Jurkat, Clone E6-1 (cell line): Measurements from ENCODE around the gene LRRC75B. TPM values are rescaled to one million over a fixed set of nuclear protein-coding genes. Genes with fewer than 3 reads are reported as not detected.
"Not testable (repeated sequence)": the region's sequence is repeated elsewhere in the genome, so short reads cannot be mapped to it uniquely, and the experiment has no call there.

Experiments
- DNase-seq: peaks from one replicate; pipeline ENCODE4 v3.0.0-alpha.2; 2011; ENCODE audit warnings: low read depth, low spot score
- H3K4me3 ChIP-seq: 2 replicates; pipeline ENCODE4 v1.5.1; 2011; ENCODE audit warnings: mild to moderate bottlenecking, low read length, control low read depth, moderate library complexity
- polyA plus RNA-seq: library from polyadenylated mRNA; unstranded; fragments of >200 nt; gene quantifications from one replicate; pipeline ENCODE4 v1.2.1, GENCODE V29; 2012; ENCODE audit warnings: missing spikeins; ENCODE audit not compliant: insufficient read length, insufficient read depth

LRRC75B gene, protein sequence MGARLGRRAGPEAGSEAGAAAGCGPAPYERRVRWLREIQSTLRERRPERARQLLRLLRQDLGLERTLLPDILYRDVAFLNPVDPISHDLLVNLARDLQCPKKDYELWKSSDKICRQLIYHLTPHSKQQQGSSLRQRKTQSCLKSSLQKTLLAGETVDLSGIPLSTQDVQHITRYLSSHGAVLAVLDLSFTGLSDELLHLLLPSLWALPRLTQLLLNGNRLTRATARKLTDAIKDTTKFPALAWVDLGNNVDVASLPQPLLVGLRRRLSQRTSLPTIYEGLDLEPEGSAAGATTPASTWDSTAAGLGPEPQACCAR
- not detected for polyA plus RNA-seq

DNA sequence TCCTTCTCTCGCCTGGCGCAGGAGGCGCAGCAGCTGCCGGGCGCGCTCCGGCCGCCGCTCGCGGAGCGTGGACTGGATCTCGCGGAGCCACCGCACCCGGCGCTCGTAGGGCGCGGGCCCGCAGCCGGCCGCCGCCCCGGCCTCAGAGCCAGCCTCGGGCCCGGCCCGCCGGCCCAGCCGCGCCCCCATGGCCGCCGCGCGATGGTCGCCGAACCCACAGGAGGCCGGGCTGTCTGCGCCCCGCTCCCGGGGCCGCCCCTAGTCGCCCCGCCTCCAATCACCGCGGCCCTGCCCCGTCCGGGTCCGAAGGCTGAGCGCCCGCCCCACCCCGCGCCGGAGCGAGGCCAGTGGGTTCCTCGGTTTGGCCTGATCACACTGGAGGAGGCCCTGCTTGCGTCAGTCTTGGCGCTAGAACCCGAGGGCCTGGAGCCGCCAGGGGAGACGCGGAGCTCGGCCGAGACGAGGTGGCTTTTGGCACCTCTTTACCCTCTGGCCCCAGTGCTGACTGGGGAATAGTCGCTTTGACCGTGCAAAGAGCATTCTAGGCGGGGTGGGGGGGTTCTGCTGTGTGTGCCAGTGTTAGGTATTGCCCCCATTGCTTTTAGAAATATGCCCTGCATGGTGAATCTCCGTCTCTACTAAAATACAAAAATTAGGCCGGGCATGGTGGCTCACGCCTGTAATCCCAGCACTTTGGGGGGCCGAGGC, at the start of gene LRRC75B:
LRRC75B (minus strand) TSS at position 223 of the 708 bp plus-strand sequence; CDS start at position 189, 34 bp downstream.
- H3K4me3 ChIP-seq: no peak within 1 kb of the TSS
- no peak for DNase-seq

DNA sequence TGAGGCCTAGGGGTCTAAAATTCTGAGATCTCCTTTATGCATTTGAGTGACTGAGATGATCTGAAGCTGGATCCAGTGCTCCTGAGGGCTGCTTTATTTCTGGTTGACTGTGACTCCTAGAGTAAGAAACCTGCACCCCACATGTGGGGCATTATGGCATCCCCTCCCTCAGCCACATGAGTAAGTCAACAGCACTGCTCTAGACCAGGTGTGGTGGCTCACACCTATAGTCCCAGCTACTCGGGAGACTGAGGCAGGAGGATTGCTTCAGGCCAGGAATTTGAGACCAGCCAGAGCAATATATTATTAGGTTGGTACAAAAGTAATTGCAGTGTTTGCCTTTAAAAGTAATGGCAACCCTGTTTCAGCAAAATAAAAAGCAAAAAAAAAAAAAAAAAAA, 49.4 kb upstream of the LRRC75B start:
- not testable (repeated sequence) for DNase-seq, H3K4me3 ChIP-seq

- not testable (repeated sequence) for H3K4me3 ChIP-seq, DNase-seq
Measured at GRCh38 chr22:24636513-24636912, 43.6 kb upstream of the LRRC75B start.

GRCh38 chr22:24634776-24635389, 42.0 kb upstream of the LRRC75B start:
- peak; percentile 57 for DNase-seq

DNA sequence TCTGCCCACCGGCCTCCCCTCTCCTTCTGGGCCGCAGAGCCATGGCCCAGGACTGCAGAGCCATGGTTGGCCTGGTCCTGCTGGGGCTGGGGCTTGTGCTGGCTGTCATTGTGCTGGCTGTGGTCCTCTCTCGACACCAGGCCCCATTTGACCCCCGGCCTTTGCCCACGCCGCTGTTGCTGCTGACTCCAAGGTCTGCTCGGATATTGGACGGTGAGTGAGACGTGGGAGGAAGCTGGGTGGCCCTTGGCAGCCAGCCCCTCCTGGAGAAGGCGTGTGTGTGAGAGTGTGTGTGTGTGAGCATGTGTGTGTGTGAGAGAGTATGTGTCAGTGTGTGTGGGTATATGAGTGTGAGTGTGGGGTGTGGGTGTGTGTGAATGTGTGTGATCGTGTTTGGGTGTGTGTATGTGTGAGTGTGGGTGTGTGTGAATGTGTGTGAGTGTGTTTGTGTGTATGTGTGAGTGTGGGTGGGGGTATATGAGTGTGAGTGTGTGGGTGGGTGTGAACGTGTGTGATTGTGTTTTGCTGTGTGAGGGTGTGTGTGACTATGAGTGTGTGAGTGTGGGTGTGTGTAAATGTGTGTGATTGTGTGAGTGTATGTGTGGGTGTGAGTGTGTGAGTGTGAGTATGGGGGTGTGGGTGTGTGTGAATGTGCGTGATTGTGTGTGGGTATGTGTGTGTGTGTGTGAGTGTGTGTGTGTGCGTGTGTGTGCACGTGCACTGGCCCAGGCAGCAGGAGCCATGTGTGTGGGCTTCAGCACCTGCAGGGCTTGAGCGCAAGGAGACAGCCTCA, 40.6 kb upstream of the LRRC75B start:
- not testable (repeated sequence) for DNase-seq, H3K4me3 ChIP-seq

More at GRCh38 chr22:24634776-24635389, 42.0 kb upstream of the LRRC75B start:
- H3K4me3 ChIP-seq: not testable (repeated sequence)

DNA sequence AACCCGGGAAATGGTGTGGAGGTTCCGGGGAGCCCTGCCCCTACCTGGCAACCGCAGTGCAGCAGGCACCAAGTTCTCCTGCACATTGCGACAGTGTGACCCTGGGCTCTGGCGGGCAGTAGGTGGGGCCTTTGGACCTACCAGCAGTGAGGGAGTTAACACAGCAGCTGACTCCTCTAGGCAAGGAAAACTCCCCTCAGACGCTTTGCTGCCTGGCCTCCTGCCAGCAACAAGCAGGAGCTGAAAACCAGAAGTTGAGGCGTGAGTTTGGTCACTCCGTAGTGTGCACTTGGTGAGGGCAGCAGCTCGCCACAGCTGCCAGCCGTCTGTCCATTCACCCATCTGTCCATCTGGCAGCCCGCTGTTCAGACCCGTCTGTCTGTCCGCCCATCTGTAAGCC, 39.8 kb upstream of the LRRC75B start:
- H3K4me3 ChIP-seq, DNase-seq: not testable (repeated sequence)

- not testable (repeated sequence) for H3K4me3 ChIP-seq, DNase-seq
Measured at GRCh38 chr22:24631430-24632122, 38.7 kb upstream of the LRRC75B start.

GRCh38 chr22:24630812-24631427, 38.0 kb upstream of the LRRC75B start:
- not testable (repeated sequence) for DNase-seq, H3K4me3 ChIP-seq

DNA sequence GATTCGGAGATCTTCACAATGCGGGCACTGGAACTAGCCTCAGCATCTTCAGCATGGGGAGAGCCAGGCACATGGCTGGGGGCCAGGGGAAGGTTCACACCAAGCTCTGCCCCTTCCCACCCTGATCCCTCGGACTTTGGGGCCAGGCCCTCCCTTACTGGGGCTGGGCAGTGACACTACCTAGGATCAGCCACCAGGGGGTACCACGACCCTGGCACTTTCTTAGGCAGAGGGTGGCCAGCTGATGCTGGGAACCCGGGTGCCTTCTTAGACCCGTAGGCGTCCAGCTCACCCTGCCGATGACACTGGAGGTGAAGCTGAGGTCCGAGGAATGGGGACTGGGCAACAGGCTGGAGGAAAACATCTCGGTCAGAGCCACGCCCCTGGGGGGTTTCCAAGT, 36.2 kb upstream of the LRRC75B start:
- not testable (repeated sequence) for DNase-seq, H3K4me3 ChIP-seq

- H3K4me3 ChIP-seq, DNase-seq: not testable (repeated sequence)
Measured at GRCh38 chr22:24627911-24628310, 35.0 kb upstream of the LRRC75B start.

DNA sequence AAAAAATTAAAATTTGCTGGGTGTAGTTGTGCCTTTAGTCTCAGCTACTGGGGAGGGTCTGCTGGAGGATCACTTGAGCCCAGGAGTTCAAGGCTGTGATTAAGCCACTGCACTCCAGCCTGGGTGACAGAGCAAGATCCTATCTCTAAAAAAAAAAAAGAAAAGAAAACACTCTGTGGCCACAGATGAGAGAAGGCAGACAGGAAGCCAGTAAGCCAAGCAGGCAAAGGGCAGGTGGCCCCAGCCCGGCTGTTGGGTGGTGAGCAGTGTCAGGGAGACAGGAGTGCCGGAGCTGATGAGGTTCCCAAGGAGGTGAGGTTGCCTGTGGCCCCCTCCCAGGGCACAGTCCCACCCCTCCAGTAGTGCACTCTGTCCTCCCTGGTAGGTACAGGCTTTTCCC, 29.7 kb upstream of the LRRC75B start:
- peak; percentile 86 for DNase-seq
- peak overlapping the region; percentile 5; the same call in 1 of the 2 replicates for H3K4me3 ChIP-seq

DNA sequence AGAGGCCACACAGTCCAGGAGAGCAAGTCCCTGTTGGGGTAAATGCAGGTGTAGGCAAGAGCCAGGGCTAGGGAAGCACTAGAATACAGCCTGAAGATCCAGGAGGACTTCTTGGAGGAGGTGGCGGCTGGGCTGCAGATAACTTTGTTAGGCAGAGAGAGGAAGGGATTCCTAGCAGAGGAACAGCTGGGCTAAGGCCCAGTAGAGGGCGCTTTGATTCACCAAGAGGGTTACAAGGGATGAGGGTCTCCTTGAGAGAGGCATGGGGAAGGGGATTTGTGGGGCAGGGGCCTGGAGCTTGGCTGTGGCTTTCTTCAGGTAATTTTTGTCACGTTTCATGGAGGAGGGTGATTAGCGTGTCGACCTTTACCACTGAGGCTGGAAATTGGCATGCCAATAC, 28.4 kb upstream of the LRRC75B start:
- not testable (repeated sequence) for H3K4me3 ChIP-seq, DNase-seq

- DNase-seq, H3K4me3 ChIP-seq: not testable (repeated sequence)
Measured at GRCh38 chr22:24614794-24615193, 21.9 kb upstream of the LRRC75B start.

DNA sequence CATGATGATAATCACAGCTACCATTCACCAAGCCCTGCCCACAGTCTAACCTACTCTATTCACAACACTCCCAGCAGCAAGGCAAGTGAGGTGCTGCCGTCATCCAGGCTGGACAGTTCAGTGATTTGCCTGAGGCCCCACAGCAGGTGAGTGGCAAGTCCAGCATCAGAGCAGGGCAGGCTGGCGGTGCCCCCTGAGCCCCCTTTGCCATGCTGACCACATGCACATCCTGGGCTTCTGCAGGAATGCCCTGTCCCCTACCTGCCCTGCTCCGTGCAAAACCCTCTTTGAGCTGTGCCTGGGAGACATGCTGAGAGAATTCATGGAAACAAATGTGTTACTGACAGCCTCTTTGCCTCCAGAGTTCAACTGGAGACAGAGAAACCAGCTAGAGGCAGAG, 17.0 kb upstream of the LRRC75B start:
- H3K4me3 ChIP-seq, DNase-seq: not testable (repeated sequence)

GRCh38 chr22:24608327-24608726, 15.5 kb upstream of the LRRC75B start:
- not testable (repeated sequence) for DNase-seq
- peak overlapping the region; percentile 70 for H3K4me3 ChIP-seq

DNA sequence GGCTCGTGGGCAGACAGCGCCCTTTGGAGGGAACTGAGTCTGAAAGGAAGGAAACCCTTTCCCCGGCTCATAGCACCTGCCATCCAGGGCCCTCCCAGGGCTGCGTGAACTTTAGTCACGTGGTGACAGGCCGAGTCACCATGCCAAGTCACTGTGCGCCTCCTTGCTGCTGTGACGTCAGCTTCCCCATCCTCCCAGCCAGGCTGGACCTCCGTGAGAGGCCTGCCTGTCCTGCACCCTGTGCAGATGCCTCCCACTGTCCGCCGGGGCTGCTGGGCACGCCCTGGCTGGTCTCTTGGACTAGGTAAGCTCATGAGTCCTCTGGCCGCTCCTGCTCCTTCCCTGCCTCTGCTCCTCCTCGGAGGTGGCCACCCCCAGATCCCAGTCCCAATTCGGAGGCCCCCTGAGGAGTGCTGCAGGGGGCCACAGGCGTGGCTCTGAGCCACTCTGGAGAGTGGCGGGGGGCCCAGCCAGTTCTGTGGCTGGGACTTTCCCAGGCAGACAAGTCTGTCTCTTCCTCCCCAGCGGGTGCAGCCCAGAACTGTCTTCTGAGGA, 14.6 kb upstream of the LRRC75B start:
- peak overlapping the region; percentile 70 for H3K4me3 ChIP-seq
- DNase-seq: peak; percentile 78

DNA sequence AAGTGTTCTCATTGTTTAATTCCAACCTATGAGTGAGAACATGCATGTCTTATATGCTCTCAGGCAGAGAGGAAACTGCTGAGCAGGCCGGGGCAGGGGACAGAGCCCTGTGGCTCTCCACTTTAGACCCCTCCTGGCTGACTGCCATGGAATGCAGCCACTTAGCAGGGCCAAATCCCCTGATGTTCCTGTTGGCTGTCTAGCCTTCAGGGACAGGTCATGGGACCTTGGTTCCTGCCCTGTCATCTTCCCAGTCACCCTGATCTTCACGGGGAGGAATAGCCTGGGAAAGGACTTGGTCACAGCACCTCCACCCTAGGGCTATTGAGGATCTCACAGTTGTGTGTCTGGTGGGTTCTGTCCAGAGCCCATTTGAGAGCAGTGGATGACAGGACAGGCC, 13.5 kb upstream of the LRRC75B start:
- not testable (repeated sequence) for DNase-seq, H3K4me3 ChIP-seq
